EL (cell line): Measurements from ENCODE around the gene FOSB.
A peak's percentile ranks its signal among the peaks of the same experiment; 100 is the strongest.
"Not testable (repeated sequence)": the region's sequence is repeated elsewhere in the genome, so short reads cannot be mapped to it uniquely, and the experiment has no call there.

ENCODE experiments used
- DNase-seq: peaks from one replicate; pipeline ENCODE4 v3.0.0-alpha.2; 2016

The FOSB gene

DNA sequence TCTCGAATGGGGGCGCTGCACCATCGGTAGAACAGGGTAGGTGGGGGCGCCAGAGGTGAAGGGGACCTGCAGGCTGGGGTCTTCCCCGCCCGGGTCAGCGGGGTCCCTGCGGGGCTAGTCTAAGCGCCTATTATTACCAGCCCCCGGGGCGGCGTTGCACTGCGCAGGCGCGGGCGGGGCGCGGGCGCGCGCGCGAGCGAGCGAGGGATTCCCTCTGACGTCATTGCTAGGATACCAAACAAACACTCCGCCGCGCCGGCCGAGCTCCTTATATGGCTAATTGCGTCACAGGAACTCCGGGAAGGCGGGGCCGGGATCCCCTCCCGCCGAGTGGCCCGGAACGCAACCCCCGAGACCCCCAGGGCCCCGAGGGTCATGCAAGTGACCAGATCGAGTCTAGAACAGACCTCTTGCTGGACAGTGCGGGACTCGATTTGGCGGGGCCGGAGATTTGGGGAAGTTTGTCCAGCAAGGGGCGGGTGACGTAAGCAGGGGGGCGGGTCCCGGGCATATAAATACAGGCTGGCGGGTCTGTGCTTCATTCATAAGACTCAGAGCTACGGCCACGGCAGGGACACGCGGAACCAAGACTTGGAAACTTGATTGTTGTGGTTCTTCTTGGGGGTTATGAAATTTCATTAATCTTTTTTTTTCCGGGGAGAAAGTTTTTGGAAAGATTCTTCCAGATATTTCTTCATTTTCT is at the start of gene FOSB:
Gene FOSB, plus strand, starts transcription at position 541 of the 703 bp plus-strand sequence. CDS start 591 bp downstream, outside the sequence.
- peak; percentile 93 for DNase-seq

DNA sequence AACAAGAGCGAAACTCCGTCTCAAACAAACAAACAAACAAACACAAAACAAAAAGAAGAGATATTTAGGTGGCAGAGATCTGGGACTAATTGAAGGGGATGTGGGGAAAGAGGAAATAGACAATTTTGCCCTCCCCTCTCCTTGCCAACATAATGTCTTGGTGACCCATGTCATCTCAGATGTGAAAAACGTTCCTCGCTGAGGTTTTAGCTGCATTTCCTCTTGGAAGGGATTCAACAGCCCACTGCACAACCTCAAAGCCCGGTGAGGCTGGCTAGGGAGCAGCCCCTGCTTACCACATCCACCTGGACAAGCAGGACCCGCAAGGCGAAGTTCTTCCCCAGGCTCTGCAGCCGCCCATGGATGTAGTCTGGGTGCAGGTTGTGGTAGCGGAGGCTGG is 49.0 kb upstream of the FOSB start:
- DNase-seq: no peak

DNA sequence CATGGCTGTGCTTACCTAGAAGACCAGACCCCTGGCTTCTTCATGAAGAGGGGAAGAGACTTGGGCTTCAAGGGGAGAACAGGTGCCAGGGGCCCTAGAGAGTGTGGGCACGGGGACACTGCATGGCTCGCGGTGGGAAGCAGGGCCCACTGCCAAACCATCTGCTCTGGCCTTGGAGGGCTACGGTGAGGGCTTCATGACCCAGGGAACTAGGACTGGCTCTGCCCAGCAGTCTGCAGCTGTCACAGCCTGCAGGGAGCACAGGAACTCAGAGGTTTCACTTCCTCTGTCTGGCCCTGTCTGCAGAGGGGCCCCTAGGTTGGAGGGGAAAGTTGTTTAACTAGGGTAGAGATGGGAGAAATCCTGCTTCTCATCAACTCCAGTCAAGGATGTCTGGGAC is 48.4 kb upstream of the FOSB start:
- DNase-seq: no peak

DNA sequence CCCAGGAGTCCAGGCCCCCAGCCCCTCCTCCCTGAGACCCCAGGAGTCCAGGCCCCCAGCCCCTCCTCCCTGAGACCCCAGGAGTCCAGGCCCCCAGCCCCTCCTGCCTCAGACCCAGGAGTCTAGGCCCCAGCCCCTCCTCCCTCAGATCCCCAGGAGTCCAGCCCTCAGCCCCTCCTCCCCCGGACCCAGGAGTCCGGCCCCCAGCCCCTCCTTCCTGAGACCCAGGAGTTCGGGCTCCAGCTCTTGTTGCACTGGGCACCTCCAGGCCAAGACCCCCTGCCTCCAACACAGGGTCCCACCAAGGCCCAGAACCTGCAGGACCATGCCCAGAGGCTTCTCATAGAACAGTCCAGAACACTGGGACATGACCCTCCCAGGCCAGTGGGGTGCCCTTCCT is 47.9 kb upstream of the FOSB start:
- no peak for DNase-seq

DNA sequence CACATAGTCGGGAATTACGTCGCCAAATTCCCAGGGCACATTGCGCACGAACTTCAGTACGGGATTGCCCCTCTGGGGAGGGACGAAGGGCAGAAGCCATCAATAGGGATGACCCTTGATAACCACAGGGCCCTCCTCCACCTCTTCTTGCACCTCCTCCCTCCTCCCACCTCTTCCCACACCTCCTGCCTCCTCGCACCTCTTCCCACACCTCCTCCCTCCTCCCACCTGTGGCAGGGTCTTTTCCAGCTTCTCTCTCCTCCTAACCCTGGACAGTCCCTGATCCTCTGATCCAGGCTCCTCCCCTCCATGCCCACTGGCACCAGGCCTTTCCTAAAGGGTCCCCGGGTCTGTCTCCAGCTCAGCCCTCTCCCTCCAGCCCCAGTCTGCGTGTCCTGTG is 47.4 kb upstream of the FOSB start:
- no peak for DNase-seq

DNA sequence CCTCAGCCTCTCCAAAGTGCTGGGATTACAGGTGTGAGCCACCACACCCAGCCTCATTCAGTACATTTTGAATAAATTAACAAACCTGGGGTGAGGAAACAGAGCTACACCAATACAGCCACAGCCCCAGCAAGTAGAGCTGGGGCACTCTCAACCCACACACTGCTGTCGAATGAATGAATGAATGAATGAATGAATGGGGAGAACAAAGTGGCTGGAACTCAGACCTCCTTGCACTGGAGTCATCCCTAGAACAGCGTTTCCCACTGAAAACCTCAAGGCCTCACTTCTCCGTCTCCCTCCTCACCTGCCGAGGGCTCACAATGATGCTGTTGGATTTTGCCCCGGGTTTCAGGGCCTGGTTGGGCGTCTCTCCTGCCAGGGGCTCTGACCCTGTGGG is 46.9 kb upstream of the FOSB start:
- no peak for DNase-seq

DNA sequence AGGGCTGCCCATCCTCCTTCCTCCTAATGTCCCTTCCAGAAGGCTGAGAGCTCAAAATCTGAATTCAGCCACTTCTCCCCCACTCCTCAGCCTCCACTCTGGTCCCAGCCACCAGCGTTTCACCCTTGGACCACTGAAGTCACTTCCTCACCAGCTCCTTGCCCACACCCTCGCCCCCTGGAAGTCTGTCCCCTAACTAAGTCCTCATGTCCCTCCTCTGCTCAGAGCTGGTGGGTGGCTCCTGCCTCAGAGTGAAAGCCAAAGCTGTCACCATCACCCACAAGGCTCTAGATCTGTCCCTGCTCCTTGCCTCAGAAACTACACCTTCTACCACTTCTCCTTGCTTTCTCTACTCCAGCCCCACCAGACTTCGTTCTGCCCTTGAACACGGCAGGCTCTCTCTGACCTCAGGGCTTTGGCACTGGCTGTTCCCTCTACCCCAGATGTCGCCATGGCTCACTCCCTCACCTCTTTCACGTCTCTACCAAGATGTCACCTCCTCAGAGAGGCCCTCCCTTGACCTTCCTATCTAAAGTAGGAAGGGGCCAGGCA is 45.8 kb upstream of the FOSB start:
- DNase-seq: no peak

DNA sequence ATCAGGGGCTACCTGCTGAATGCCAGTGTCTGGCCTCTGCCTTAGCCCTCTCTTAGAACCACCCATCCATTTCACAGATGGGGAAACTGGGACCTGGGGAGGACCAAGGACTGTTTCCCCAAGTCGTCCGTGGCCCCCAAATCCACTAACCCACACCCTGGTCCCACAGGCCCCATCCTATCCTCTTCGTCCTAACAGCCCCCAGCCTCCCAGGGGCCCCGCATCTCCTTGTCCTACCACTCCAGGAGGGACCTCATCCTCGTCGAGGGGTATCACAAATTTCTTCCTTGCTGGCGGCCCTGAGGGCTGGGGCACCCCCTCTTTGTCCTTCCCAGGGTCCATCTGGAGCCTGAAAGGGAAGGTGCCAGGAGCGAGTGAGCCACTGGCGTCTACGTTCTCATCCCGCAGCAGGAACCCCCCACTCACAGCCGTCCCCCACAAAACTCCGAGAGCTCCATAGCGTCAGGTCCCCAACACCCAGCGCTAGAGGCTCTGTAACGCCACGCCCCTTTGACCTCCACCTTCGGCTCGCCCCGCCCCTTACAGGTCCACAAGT is 44.7 kb upstream of the FOSB start:
- DNase-seq: no peak

DNA sequence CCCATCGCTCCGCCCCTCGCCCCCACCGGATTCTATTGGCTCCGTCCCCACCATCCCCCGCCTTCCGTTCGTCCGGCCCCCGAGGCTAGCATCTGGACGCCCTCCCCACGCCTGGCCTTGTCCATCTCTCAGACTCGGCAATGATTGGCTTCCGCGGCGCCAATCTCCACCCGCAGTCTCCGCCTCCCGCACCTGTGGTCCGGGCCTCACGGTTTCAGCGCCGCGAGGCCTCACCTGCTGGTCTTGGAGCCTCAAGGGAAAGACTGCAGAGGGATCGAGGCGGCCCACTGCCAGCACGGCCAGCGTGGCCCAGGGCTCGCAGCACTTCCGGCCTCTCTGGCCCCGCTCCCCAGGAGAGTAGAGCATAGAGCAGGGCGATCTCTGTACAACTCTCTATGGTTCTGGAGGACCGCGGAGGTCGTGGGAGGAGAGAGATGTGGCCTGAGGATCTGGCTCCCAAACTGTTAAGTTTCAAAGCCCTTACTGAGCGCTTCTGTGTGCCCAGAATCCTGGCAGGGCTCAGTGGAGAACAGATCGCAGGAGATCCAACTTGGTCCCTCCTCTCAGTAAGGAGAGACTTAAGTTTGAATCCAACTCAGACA is 44.1 kb upstream of the FOSB start, which contains the start of gene ERCC1:
Gene ERCC1, minus strand, starts transcription at position 329 of the 602 bp plus-strand sequence. CDS start 543 bp downstream, outside the sequence.
- peak; percentile 98 for DNase-seq

DNA sequence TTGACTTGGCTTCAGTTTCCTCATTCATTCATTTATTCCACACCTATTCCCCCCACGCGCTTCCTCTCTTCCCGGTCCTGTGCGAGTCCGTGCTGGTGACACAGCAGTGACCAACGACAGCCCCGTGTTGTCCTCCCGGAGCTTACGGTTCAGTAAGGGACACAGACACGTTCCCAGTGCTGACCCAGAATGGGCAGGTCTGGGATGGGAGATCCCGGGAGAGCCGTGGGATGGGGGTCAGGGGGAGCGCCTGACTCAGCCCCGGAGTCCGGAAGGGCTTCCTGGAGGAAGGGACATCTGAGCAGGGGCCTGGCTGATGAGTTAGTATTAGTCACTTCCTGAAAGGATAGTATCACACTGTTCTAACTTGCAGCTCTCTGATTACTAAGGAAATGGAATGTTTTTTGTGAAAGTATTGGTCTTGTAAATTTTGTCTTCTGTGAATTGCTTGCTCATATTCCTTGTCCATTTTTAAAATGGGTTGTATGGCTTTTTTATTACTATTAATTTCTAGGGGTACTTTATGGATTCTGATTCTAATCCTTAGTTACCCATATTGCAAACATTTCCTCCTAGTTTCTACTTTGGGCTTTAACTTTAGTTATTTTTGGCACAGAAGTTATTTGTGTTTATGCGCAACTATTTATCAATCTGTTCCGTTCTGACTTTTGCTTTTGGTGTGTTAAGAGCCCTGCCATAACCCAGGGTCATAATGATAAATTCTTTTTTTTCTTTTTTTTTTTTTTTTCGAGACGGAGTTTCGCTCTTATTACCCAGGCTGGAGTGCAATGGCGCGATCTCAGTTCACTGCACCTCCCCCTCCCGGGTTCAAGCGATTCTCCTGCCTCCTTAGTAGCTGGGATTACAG is 43.4 kb upstream of the FOSB start:
- DNase-seq: peak; percentile 98

DNA sequence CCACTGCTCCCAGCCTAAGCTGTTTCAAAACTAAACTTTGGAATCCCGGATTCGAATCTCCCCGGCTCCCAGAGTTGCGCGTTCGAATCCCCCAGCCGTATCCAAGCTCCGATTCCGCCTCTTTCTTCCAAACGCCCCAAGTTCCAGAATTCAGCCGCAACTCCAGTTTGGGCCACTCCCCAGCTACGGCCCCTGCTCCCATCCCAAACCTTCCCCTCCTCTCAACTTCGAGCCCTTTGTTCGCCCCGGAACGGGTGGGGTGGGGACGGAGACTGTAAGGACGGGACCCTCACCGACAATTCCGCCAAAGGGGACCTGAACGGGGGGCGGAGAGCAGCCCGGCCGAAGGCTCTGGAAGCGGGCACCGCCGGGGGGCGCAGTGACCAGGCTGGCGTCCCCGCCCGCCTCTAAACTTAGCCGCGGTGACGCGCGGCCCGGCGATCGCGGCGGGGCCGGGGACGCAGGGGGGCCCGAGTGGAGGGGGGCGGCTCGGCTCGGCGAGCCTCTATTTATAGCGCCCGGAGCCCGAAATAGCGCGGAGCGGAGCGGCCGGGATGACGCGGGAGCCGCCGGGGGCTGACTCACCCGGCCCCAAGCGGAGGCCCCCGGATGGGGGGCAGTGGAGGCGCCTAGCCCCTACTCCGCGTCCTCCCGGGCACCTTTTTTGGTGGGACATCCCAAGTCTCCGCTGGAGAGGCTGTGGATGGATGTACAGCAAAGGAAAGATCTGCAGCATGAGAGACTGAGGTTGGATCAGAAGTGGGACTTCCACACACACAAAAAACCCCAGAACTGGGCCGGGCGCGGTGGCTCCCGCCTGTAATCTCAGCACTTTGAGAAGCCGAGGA is 39.2 kb upstream of the FOSB start:
- peak; percentile 52 for DNase-seq

DNA sequence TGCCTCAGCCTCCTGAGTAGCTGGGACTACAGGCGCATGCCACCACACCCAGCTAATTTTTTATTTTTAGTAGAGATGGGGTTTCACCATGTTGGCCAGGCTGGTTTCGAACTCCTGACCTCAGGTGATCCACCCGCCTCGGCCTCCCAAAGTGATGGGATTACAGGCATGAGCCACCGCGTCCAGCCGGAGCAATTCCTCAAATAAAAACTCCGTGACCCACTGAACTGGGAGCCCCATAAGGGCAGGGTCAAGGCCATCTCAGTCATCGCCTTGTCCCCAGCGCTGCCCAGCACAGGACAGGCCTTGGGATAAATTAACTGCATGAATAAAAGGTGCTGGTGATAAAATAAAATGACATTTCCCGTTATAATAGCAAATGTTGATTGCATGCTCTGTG is 37.9 kb upstream of the FOSB start:
- DNase-seq: not testable (repeated sequence)

DNA sequence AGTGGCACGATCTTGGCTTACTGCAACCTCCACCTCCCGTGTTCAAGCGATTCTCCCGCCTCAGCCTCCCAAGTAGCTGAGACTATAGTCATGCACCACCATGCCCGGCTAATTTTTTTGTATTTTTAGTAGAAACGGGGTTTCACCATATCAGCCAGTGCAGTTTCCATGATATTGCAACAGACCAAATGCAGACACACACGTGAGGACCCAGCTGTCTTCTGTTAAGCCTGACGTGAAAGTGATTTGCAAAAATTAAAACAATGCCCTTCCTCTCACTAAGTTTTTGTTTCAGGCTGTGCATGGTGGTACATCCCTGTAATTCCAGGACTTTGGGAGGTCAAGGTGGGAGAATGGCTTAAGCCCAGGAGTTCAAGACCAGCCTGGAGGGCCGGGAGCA is 36.8 kb upstream of the FOSB start:
- not testable (repeated sequence) for DNase-seq

DNA sequence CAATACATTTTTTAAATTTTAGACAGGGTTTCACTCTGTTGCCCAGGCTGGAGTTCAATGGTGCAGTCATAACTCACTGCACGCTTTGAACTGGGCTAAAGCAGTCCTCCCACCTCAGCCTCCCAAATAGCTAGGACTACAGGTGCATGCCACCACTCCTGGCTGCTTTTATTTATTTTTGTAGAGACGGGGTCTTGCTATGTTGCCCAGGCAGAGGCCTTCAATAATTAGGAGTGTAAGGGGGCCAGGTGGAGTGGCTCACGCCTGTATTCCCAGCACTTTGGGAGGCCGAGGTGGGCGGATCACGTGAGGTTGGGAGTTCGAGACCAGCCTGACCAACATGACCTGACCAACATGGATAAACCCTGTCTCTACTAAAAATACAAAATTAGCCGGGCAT is 35.3 kb upstream of the FOSB start:
- not testable (repeated sequence) for DNase-seq

DNA sequence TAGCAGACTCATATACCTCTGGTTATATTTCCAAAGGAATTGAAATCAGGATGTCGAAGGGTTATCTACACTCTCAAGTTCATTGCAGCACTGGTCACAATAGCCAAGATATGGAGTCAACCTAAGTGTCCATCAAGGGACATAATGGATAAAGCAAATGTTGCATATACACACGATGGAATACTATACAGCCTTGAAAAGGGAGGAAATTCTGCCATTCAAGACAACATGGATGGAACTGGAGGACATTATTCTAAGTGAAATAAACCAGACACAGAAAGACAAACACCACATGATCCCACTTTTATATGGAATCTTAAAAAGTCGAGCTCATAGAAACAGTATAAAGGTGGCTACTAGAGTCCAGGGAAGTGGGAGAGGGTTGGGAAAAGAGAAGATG is 30.5 kb upstream of the FOSB start:
- DNase-seq: no peak

DNA sequence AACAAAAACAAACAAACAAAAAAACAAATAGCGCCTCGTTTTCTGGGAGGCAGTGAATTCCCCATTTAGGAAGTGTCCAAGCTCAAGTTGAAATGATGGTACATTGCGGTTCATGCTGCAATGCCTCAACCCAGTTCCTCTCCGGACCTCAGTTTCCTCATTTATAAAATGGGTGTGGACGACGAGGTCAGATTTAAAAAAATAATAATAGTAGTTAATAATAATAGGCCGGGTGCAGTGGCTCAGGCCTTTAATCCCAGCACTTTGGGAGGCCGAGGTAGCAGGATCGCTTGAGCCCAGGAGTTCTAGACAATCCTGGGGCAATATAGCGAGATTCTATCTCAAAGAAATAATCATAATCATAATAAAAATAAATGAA is 28.6 kb upstream of the FOSB start:
- DNase-seq: no peak

DNA sequence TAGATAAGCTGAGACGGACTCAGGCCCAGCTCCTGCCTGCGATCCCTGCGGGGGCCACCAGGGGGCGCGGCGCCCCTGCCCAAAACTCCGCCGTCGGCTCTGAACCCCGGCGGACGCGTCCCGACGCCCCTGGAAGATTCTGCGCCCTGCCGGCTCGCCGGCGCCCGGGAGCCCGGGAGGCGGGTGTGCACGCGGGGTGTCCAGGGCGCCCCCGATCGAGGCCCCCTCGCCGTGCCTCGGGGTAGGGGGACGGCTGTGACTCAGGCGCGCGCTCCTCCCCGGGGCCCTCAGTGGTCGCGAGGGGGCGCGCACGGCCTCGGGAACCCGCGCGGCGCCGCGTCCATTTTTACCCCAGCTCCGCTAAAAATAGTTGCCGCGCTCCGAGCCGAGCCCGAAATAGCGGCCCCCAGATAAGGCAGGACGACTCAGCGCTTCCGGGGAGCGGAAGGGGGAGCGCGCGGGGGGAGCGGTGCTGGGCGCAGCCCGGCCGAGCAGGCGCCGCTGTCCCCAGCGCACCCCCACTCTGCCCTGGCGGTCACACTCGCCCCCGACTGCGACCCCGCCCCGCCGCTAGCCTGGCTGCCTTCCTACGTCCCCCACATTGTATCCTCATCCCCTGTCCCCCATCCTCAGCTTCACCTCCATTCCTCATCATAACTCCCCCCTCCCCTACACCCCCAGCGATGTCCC is 28.1 kb upstream of the FOSB start:
- DNase-seq: peak; percentile 87

DNA sequence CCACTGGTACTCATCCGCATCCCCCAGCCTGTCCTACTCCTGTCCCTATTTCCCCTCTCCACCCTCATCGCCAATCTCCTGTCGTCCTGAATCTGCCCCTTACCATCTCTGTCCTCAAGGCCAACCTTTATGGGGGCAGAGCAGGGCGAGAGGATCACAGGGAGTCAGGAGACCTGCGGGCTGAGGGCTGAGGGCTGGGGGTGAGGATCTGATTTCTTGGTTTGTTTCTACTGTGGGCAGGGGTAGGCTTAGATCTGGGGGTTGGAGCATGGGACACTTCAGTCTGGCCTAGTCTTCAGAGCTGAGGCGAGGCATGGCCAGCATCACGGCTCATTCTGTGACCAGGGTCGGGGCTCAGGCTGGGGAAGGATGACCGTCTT is 27.5 kb upstream of the FOSB start:
- DNase-seq: no peak

DNA sequence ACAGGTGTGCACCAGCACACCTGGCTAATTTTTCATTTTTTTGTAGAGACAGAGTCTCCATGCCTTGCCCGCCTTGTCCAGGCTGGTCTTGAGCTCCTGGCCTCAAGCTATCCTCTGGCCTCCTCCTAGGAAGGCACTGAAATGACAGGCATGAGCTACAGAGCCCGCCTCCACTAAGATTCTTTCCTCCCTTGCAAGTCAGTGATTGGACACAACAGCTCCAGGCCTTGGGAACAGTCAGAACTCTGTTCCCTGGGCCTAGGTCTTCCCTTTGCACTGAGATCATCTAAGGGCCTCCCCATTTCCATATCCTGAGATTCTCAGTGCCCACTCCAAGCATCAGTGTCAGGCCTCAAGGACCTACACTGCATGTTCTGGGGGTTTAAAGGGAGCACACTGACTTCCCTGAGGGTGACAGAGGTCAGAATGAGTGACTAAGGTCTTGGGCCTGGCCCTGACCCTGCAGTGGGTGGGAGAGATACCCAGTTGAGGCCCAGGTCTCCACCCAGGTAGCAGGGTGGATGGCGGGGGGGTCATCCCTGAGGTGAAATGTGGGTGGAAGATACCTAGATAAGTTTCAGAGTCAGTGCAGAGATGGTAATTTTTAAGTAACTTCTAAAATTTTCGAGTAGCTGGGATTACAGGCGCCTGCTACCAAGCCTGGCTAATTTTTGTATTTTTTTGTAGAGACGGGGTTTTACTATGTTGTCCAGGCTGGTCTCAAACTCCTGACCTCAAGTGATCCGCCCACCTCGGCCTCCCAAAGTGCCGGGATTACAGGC is 26.7 kb upstream of the FOSB start:
- peak; percentile 60 for DNase-seq

DNA sequence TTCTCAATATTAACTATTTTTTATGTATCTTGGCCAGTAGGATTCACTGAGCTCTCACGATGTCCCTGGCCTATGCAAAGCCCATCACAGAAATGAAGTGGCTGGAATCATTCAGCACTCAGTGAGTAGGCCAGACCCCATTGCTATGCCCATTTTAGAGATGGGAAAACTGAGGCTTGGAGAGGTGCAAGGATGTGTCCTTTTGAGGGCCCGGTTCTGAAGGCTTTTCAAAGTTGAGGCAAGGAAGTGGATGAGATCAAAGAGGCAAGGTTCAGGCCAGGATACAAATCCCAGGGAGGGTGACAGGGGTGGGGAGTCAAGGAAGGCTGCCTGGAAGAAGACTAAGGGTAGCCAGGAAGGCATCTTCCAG is 25.4 kb upstream of the FOSB start:
- DNase-seq: no peak
